KOPT-K1 (cell line): ENCODE data around the gene FGF4.
"Not testable (repeated sequence)": the region's sequence is repeated elsewhere in the genome, so short reads cannot be mapped to it uniquely, and the experiment has no call there.

Experiments
- H3K27ac ChIP-seq: fragments of 200-600 bp; sonication (generic); 2 replicates; pipeline ENCODE4 v1.5.1; 2016; ENCODE audit warnings: antibody characterized with exemption, mild to moderate bottlenecking, low read depth, low read length; ENCODE audit not compliant: poor library complexity, severe bottlenecking
- H3K36me3 ChIP-seq: fragments of 200-600 bp; sonication (generic); 2 replicates; pipeline ENCODE4 v1.5.1; 2017; ENCODE audit warnings: antibody characterized with exemption, mild to moderate bottlenecking, low read length, moderate library complexity; ENCODE audit not compliant: insufficient read depth
- H3K9me3 ChIP-seq: fragments of 200-600 bp; sonication (generic); 2 replicates; pipeline ENCODE4 v1.5.1; 2017; ENCODE audit warnings: antibody characterized with exemption, low read length, mild to moderate bottlenecking; ENCODE audit not compliant: insufficient read depth, poor library complexity, severe bottlenecking

Gene FGF4

DNA sequence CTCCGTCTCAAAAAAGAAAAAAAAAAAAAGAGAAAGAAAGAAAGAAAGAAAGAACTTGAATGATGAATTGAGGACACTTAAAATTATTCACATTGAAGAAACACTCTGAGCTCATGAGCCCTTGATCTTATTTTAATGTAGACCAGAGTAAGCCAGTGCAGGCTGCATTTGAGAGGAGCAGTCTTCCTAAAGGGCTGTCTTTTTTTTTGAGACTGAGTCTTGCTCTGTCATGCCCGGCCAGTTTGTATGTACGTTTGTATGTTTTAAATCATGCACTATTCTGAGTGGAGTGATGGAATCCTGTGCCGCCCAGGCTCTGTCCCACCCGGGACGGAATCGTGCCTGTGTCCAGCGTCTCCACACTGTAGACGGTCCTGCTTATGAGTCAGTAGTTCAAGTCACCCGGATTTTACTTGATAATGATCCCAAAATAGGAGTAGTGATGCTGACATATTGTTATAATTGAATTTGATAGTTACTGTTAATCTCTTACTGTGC lies 9.6 kb downstream of the FGF4 start:
- no peaks in the 10 kb centered on the region for H3K36me3 ChIP-seq
- H3K27ac ChIP-seq: no peak overlapping the region

GRCh38 chr11:69764918-69765317 lies 10.2 kb downstream of the FGF4 start:
- H3K36me3 ChIP-seq, H3K27ac ChIP-seq, H3K9me3 ChIP-seq: not testable (repeated sequence)

More for the DNA sequence above, 9.6 kb downstream of the FGF4 start:
- no peaks in the 10 kb centered on the region for H3K9me3 ChIP-seq

- Histone ChIP-seq H3K36me3 (no peaks in the 10 kb centered on the region), H3K27ac (no peak overlapping the region), H3K9me3 (no peaks in the 10 kb centered on the region)
Measured at GRCh38 chr11:69760319-69760718, 14.8 kb downstream of the FGF4 start.

DNA sequence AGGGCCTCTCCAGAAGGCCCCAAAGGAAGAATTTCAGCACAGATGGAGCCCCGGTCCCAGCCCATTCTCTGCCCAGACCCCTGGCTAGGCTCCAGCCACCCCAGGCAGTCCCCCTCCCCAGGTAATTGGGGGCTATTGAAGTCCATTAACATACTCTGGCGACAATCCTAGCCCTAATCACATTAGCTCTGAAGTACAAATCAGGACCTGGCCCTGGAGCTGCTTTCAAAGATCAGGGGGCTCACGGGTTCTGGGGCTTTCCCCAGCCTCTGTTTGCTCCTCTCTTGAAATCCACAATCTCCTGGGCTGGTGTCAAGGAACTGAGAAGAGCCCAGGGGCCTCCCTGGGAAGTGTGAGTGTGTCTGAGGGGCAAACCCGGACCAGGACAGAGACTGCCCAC lies 22.3 kb downstream of the FGF4 start:
- H3K9me3 ChIP-seq: no peaks in the 10 kb centered on the region
- no peak overlapping the region for H3K27ac ChIP-seq
- no peaks in the 10 kb centered on the region for H3K36me3 ChIP-seq

- no peak overlapping the region for H3K27ac ChIP-seq
- no peaks in the 10 kb centered on the region for H3K36me3 ChIP-seq
- H3K9me3 ChIP-seq: no peaks in the 10 kb centered on the region
Measured at GRCh38 chr11:69750875-69751597, 24.1 kb downstream of the FGF4 start.

DNA sequence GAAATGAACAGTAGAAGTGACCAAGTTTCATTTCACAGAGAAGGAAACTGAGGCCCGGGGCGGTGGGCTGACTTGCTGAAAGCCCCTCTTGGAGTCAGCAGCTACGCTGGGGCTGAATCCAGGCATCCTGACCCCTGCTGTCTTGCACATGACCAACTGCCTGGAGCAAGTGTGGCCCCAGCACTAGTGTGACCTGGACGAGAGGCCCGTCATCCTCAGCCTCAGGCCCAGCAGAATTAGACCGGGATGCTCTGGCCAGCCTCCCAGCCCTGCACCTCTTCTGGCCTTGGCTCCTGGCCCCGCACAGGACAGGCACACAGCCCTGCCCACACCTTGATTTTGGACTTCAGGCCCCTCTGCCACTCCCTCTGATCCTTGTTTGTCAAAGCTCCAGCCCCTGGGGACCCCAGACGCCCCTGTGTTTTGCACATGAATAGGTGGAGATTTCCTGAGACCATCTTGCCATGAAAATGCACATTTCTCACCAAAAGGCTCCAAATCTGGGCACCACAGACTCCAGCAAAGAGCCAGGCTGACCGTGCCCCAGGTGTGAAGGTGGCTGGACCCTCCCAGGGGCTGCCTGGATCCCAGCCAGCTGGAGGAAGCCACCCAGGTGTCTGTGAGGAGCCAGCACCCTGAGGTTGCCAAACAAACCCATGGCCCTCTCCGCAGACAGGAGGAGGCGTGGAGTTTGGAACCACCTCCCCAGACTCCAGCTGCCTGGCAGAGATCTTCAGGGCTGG lies 24.9 kb downstream of the FGF4 start:
- H3K9me3 ChIP-seq: no peaks in the 10 kb centered on the region
- H3K36me3 ChIP-seq: no peaks in the 10 kb centered on the region
- no peak overlapping the region for H3K27ac ChIP-seq

GRCh38 chr11:69748637-69749036 lies 26.5 kb downstream of the FGF4 start:
- Histone ChIP-seq H3K9me3 (no peaks in the 10 kb centered on the region), H3K27ac (no peak overlapping the region), H3K36me3 (no peaks in the 10 kb centered on the region)

GRCh38 chr11:69746752-69747742 lies 28.1 kb downstream of the FGF4 start:
- no peak overlapping the region for H3K27ac ChIP-seq
- H3K36me3 ChIP-seq: no peaks in the 10 kb centered on the region
- H3K9me3 ChIP-seq: no peaks in the 10 kb centered on the region

GRCh38 chr11:69746140-69746539 lies 29.0 kb downstream of the FGF4 start:
- Histone ChIP-seq H3K36me3 (no peaks in the 10 kb centered on the region), H3K9me3 (no peaks in the 10 kb centered on the region), H3K27ac (no peak overlapping the region)

GRCh38 chr11:69745201-69745600 lies 29.9 kb downstream of the FGF4 start:
- no peaks in the 10 kb centered on the region for H3K9me3 ChIP-seq
- H3K27ac ChIP-seq: no peak overlapping the region
- H3K36me3 ChIP-seq: no peaks in the 10 kb centered on the region

GRCh38 chr11:69744435-69744834 lies 30.7 kb downstream of the FGF4 start:
- H3K36me3 ChIP-seq: no peaks in the 10 kb centered on the region
- H3K9me3 ChIP-seq: no peaks in the 10 kb centered on the region
- H3K27ac ChIP-seq: no peak overlapping the region

DNA sequence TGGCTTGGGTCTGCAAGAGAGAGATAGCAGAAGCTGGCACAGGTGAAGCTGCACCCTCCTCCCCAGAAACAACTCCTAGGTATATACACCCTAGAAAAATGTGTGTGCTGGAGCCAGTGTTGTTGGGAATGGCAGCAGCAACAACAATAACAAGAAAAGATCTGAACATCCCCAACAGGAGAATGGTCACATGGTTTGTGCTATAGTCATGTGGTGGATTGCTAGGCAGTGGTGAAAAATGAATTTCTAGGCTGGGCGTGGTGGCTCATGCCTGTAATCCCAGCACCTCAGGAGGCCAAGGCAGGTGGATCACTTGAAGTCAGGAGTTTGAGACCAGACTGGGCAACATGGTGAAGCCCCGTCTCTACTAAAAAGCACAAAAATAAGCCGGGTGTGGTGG lies 40.3 kb downstream of the FGF4 start:
- H3K9me3 ChIP-seq: peaks cover 28% of the 10 kb centered on the region
- H3K27ac ChIP-seq: no peak overlapping the region
- no peaks in the 10 kb centered on the region for H3K36me3 ChIP-seq

DNA sequence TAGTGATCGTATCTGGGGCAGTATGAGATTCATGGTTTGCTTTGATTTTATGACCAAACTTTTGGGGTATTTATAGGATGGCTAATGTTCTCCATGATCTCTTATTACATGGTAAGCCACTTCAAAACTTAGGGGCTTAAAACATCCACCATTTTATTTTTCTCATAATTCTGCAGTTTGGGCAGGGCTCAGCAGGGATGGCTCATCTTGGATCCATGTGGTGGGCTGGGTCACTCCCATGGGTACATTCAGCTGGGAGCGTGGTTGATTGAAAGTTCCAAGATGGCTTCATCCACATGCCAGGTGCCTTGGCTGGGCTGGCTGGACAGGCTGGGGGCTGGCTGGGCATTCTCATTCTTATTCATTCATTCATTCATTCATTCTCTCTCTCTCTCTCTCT lies 40.8 kb downstream of the FGF4 start:
- Histone ChIP-seq H3K9me3 (peaks cover 28% of the 10 kb centered on the region), H3K27ac (no peak overlapping the region)

GRCh38 chr11:69732910-69733309 lies 42.2 kb downstream of the FGF4 start:
- H3K36me3 ChIP-seq: no peaks in the 10 kb centered on the region
- H3K27ac ChIP-seq: no peak overlapping the region
- H3K9me3 ChIP-seq: peaks cover 16% of the 10 kb centered on the region

More for the DNA sequence above, 40.8 kb downstream of the FGF4 start:
- no peaks in the 10 kb centered on the region for H3K36me3 ChIP-seq

DNA sequence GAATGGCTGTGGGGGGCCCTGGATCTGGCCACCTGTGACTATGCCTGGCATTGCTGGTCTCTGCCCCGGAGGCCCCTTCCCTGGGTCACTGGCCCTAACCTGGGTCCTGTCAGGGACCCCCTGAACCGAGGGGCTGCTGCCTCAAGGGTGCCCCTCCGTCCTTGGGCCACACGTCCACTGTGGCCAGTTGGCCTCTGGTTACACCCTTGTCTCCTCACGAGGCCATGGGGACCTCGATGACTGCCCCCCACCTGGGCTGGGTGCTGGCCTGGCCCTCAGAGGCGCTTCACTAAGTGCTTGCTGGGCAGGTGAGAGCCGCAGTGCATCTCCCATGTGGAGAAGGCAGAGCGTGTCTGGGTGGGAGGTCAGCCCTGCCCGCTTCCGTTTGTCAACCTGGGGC lies 44.0 kb downstream of the FGF4 start:
- H3K36me3 ChIP-seq: no peaks in the 10 kb centered on the region
- no peak overlapping the region for H3K27ac ChIP-seq
- H3K9me3 ChIP-seq: peaks cover 13% of the 10 kb centered on the region
